HG02642 (cell line): Measurements from ENCODE around the gene DUSP3.

Source experiments
- ATAC-seq: cut with Tn5 transposase; IDR thresholded peaks from one replicate; pipeline ENCODE4 v1.9.1; 2021; ENCODE audit warnings: mild to moderate bottlenecking; ENCODE audit not compliant: unreplicated experiment, poor library complexity

The DUSP3 gene

GRCh38 chr17:43778337-43779144, at the start of gene DUSP3:
Gene DUSP3, minus strand, starts transcription at chr17:43778977. Its CDS starts 53 bp downstream, at chr17:43778924.
- peak; percentile 90 for ATAC-seq

- ATAC-seq = no peak
Measured at GRCh38 chr17:43827596-43827995, 48.8 kb upstream of the DUSP3 start.

- ATAC-seq = no peak
Measured at GRCh38 chr17:43826206-43826605, 47.4 kb upstream of the DUSP3 start.

GRCh38 chr17:43825567-43825966, 46.8 kb upstream of the DUSP3 start:
- ATAC-seq = no peak

- no peak for ATAC-seq
Measured at GRCh38 chr17:43823350-43824084, 44.7 kb upstream of the DUSP3 start.

- no peak for ATAC-seq
Measured at GRCh38 chr17:43822570-43823190, 43.9 kb upstream of the DUSP3 start.

GRCh38 chr17:43820759-43821158, 42.0 kb upstream of the DUSP3 start:
- no peak for ATAC-seq

- ATAC-seq = no peak
Measured at GRCh38 chr17:43818966-43819365, 40.2 kb upstream of the DUSP3 start.

GRCh38 chr17:43817826-43818225, 39.0 kb upstream of the DUSP3 start:
- ATAC-seq = no peak

- no peak for ATAC-seq
Measured at GRCh38 chr17:43816336-43817320, 37.9 kb upstream of the DUSP3 start.

- ATAC-seq = no peak
Measured at GRCh38 chr17:43814714-43815113, 35.9 kb upstream of the DUSP3 start.

- ATAC-seq = no peak
Measured at GRCh38 chr17:43814026-43814425, 35.2 kb upstream of the DUSP3 start.

GRCh38 chr17:43813386-43813785, 34.6 kb upstream of the DUSP3 start:
- no peak for ATAC-seq

- ATAC-seq = no peak
Measured at GRCh38 chr17:43812396-43813265, 33.9 kb upstream of the DUSP3 start.

GRCh38 chr17:43810823-43811222, 32.0 kb upstream of the DUSP3 start:
- no peak for ATAC-seq

- ATAC-seq = no peak
Measured at GRCh38 chr17:43810226-43810715, 31.5 kb upstream of the DUSP3 start.

GRCh38 chr17:43809121-43809520, 30.3 kb upstream of the DUSP3 start:
- no peak for ATAC-seq

- no peak for ATAC-seq
Measured at GRCh38 chr17:43808076-43808475, 29.3 kb upstream of the DUSP3 start.

- no peak for ATAC-seq
Measured at GRCh38 chr17:43805117-43805516, 26.3 kb upstream of the DUSP3 start.
